Glomerular endothelial cell (primary cell): ENCODE data around the gene MIPEP. TPM values are rescaled to one million over a fixed set of nuclear protein-coding genes. Genes with fewer than 3 reads are reported as not detected.
"Not testable (repeated sequence)": the region's sequence is repeated elsewhere in the genome, so short reads cannot be mapped to it uniquely, and the experiment has no call there.

Experiments
- DNase-seq: peaks from one replicate; pipeline ENCODE4 v3.0.0-alpha.2; 2011; ENCODE audit warnings: low read depth, low spot score; ENCODE audit errors: extremely low read depth
- total RNA-seq: library from RNA; depleted of rRNA; stranded (reverse); fragments of >200 nt; gene quantifications from 2 replicates; pipeline ENCODE4 v1.2.3, GENCODE V29; 2015

Gene MIPEP
- total RNA-seq: 14.5 and 15.9 TPM in 2 replicates

DNA sequence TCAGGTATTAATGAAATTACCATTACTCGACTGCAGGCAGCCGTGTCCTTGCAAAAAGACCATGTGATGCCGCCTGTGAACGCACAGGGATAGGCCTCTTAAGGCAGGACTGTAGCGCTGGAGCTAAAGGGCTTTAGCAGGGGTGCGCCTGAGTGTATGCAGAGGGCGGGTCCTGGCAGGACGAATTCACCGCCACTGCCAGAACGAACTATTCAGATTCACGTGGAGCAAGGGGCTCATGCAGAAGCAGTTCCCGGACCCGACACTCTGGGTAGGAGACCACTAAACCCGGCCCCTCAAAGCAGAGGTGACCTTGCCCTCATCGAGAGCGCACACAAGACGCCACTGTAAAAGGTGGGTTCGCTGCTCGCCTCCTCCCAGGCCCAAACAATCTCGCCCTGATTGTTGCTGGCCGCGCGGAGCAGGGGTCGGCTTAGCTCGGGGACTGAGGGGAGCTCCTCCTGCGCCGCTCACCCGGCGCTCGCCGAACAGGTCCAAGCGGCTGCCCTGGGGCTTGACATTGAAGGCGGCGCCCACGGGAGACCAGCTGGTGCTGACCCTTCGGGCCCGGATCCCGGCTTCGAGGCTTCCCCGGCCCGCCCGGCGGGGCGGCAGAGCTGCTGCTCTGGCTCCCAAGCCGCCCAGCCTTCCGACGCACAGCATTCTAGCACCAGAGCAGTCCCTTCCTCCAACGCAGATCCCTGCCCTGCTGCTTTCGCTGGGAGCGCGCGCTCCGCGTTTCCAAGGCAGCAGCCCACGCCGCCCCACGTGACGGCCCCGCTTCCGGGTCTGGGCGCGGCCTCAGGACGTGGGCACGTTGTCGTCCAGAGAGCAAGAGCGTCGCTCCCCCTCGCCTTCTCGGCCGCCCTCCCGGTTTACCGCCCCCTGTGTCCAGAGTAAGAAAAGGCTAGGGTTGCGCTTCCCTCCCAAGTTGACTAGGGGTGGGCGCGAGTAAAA lies at the start of gene MIPEP:
MIPEP (minus strand) TSS at position 743 of the 957 bp plus-strand sequence; CDS start at position 663, 80 bp downstream.
- peak; percentile 36 for DNase-seq

DNA sequence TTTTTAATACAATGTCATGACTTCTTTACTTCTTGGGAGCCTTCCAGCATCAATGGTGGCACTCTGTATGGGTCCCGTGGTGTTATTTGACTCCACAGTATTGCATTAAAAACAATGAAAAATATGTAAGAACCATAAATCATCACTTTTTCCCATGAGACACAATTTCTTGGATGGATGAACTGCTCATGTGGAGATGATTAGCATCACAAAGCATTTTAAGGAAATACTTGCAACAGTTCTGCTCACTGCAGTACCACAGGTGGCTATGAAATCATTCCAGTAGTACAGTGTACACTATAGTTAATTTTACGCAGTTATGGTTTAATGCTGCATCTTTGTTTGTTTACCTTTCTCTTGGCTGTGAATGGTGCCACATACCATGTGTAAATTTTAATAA lies 45.3 kb upstream of the MIPEP start:
- DNase-seq: no peak

DNA sequence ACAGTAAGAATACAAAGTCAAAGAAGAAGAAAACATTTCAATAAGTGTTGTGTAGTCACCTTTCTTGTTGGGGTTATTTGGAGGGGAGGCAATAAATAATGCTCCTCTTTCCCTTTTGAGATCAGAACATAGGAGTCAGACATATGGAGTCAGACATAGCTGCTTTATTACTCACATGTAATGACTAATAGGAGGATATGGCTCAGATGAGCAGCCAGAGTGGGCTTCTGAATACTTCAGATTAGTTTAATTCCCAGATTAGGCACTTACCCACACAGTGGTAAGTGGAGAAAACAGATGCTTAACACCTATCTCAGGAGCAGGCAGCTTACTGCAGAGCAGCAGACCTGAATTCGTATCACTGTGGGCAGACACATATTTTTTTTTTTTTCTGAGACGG lies 39.8 kb upstream of the MIPEP start:
- DNase-seq: no peak

DNA sequence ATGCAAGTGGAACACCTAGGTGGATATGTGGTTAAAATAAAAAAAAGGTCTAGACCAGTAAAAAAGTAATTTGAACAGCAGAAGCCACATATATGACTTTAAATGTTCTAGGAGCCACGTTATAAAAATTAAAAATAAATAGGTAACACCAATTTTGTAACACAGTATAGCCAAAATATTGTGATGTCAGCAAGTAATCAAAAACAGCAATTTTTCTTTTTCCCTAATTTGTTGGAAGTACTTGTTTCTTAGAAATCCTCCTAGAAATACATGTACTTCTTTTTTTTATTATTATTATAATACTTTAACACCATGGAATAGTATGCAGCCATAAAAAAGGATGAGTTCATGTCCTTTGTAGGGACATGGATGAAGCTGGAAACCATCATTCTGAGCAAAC lies 33.8 kb upstream of the MIPEP start:
- DNase-seq: no peak

DNA sequence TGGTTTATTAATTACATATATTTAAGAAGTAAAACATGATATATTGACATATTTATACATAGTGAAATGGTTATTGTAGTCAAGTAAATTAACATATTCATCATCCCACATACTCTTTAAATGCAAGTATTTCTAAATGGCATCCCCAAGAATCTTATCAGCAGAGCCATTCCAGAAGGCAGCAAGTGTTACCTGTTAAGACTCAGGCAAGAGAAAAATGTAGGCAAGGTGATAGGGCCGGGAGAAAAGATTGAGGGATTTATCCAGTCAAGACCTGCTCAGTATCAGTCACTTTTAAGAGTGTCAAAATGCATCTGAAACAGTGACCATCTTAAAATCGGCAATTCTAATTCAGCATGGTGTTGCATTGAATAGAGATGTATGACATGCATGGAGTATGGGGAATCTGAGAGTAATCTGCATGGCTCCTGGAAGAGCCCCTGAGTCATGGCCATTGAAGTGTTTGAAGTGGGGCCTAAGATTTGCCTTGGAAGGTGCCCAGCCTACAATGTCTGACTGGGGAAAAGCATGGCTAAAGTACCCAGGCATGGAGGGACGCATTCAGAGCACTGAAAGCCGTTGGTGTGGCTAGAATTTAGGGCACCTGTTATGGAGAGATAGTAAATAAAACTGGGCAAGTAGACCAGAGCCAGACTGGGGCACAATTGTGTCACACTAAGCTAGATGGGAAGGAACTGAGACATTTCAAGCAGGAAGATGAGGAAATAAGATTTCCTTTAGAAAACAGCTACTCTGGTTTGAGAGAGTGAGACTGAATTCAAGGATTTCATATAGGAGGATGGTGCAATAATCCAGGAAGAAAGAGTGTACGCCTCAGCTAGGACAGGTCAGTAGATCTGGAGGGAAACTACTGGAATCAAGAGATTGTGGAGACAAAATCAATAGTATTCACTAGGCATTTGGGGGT lies 33.1 kb upstream of the MIPEP start:
- no peak for DNase-seq

DNA sequence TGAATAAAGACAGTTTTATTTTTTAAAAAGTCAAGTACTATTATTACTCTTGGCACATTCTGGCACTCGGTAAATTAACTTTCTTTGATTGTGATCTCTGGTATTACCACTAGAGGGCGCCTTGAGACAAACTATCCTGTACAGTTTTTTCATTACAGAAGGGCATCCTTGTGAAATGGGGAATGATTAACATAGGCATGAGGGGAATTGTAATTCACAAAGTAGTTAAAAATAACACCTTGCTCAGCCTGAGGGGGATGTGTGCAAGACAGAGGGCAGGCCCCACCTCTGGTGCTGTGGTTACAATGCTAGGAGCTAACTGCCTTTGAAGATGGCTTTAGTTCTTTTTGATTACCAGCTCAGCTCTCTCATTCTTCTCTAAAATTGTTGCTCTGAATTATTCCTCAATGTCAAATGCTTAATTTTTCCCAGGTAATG lies 32.3 kb upstream of the MIPEP start:
- DNase-seq: no peak

DNA sequence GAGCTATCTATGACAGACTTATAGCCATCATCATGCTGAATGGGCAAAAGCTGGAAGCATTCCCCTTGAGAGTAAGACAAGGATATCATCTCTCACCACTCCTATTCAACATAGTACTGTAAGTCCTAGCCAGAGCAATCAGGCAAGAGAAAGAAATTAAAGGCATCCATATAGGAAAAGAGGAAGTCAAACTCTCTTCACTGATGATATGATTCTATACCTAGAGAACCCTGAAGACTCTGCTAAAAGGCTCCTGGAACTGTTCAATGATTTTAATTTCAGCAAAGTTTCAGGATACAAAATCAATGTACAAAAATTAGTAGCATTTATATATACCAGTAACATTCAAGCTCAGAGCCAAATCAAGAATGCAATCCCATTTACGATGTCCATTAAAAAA lies 29.8 kb upstream of the MIPEP start:
- DNase-seq: no peak

DNA sequence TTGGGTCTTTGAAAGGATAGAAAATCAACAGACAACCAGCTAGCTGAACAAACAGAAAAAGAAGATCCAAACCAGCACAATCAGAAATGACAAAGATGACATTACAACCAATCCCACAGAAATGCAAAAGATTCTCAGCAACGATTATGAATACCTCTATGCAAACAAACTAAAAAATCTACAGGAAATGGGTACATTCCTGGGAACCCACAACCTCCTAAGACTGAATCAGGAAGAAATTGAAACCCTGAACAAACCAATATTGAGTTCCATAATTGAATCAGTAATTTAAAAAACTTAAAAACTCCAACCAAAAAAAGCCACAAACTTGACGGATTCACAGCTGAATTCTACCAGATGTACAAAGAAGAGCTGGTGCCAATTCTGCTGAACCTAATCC lies 29.0 kb upstream of the MIPEP start:
- DNase-seq: no peak

DNA sequence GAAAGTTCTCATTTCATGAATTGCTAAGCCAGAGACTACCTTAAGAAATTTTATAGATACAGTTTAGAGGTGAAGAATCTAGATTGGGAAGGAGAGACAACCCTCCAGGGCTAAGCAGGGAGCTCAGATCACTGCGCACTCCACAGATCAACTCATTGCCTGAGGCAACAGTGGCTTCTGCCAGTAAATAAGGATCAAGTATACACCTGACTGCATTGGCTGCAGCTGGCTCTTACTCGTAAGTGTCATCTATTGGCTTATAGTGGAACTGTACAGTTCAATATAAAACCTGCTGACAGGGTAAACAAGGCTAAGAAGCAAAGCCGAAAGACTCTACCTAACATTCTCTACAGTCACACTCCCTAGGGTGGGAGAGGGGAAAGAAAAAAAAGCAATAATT lies 26.1 kb upstream of the MIPEP start:
- no peak for DNase-seq

DNA sequence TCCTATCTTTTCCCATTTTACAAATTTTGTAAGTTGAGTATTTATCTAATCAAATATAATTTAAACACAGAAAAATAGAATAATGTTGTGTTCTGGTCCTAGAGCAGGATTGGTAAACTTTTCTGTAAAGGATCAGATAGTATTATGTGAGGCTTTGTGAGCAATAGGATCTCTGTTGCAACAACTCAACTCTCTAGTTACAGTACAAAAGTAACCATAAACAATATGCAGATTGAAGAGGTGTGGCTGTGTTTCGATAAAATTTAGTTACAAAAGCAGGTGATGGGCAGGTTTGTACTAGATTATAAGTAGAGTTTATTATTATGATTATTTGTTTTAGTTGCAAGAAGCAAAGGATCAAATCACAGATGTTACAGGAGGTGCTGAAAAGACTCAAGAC lies 23.3 kb upstream of the MIPEP start:
- no peak for DNase-seq

DNA sequence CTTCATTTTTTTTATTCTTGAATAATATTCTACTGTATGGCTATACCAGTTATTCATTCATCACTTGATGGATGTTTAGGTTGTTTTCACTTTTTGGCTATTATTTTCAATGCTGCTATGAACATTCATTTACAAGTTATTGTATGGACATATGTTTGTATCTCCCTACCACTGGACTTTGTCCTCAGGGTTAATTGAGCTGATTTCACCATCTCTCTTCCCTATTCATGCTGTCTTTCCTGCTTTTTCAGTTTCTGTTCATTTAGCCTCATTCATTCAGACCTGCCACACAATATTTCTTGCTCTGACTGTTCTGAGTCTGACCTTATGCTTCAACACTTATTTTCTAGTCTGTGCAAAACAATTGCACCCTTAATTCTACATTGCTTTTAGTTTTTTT lies 20.4 kb upstream of the MIPEP start:
- DNase-seq: no peak

DNA sequence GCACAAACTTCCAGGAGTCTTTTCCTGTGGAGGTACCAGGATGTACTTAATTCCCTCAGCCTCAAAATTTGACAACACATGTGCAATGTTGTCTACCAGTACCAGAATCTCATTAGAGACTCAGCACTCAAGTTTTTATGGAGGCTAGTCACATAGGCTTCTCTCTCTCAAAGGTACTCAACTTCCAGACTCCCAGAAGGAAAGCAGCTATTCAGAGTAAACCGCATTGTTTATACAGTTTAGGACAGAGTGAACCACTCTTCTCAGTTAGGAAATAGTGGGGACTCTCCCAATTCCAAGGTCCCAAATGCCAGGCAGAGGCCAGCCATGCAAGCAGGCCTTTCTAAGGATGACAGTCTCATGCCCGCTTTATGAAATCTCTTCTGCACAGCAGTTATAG lies 16.6 kb upstream of the MIPEP start:
- DNase-seq: no peak

DNA sequence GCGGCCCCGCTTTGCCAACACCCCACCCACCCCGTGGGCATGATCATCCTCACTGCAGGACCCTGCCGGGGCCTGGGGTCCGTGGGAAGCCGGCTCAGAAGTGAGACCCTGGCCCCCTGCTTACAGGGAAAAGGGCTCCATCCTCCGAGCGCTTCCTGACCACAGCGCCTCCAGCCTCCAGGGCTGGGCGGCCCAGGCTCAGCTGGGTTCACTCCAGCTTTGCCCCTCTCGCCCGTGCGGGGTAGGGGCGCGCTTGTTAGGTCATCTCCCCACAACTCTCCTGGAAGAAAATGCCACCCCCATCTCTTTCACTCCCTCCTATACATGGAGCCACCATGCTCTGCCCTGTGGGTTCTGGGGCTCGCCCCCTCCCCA lies 14.7 kb upstream of the MIPEP start:
- no peak for DNase-seq

DNA sequence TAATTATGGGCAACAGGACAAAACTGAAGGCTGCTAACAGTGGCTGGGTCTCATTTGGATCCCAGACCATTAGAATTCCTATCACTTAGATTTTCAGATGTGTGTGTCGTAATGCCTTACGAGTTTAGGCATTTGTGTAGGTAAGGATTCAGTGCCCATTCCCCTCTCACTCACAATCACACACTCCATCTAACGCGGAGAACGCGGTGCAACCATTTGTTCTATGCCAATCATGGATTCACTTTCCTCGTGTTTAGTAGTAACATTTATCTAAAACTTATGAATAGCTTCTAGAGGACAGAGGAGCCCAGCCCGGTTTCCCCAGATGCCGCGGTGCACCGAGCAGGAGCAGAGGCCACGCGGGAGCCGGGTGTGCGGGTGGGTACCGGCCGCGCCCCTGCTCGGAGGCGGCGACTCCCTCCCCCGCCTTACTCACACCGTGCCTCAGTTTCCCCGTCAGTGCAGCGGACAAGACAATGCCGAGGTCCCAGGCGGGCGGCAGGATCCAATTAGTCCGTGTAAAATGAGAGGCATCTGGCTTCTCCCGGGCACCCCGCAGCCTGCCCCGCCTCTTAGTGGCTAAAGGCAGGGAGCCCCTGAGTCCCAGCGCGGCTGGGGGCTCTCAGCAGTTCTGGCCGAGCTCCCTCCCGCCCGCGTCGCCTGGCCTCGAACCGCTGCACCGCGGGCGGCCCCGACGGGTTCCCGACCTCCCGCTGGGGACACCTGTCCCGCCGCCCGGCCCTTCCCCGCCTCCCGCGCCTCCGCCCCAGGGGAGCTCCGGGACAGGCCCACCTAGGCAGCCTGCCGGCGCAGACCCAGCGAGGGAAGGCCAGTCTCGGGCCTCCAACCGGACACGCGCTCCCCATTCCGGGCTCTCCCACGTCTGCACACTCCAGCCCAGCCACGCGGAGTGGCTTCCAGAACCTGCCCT lies 14.0 kb upstream of the MIPEP start:
- DNase-seq: no peak

DNA sequence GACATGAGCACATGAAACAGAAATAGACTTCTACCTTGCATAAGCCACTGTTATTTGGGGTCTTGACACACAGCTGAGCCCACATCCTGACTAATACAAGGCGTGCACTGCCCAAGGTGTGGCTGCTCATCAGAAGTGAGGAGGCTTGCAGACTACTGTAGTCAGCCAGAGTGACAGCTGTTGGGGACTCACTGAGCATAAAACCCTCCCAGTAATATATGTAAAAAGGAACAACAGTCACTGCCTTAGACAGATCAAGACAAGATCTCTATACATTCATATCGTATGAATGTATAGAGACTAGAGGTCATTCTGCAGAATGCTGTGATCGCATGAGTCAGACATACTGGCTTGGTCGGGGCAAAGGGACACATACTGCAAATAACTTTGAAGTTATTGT lies 12.2 kb upstream of the MIPEP start:
- DNase-seq: no peak

DNA sequence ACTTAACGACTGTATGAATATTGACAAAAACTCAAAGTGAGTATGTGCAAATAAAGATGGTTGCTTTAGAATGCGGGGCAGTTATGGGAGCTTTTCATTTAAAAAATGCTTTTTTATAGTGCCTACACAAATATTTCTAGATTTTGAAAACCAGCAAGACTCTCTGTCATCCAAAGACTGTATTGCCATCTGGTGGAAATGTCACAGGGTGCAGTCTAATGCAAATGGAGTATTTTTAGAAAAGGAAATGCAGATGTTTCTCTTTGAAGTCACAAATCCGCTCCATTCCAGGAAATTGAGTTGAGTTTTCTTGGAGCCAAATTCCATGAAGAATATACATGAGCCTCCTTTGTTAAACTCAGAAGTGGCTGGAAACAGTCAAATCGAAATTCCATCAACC lies 10.4 kb upstream of the MIPEP start:
- no peak for DNase-seq

DNA sequence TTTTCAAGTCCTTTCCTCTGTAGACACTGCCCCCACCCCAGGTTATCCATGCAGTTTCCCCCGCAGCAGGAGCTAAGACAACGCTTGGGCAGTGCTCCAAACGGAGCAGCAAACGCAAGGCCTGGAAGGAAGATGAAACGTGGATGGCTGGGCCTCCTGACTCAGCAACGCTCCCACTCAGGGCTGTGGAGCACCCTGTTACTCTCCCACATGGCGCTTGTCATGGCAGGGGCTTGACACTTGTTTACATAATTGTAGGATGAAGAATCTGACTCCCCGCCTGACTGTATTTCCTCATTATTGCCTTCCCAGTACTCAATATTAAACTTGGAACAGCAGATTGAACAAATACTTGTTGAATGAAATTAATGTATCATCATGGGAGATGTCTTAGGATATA lies 8.9 kb upstream of the MIPEP start:
- no peak for DNase-seq

DNA sequence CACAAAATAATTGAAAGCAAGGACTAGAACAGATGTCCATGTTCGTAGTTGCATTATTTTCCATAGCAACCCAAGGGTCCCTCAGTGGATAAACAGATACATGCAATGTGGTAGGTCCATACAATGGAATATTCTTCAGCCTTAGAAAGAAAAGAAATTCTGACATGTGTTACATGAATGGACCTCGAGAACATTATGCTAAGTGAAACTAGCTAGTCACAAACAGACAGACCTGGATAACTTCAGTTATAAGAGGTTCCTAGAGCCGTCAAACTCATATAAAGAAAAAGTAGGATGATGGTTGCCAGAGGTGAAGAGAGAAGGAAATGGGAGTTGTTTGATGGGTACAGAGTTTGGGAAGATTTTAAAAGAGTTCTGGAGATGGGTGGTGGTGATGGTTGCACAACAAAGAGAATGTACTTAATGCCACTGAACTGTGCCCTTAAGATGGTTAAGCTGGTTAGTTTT lies 8.3 kb upstream of the MIPEP start, which contains the start of gene C1QTNF9B:
C1QTNF9B (minus strand) TSS at position 51 of the 468 bp plus-strand sequence.
- not testable (repeated sequence) for DNase-seq

DNA sequence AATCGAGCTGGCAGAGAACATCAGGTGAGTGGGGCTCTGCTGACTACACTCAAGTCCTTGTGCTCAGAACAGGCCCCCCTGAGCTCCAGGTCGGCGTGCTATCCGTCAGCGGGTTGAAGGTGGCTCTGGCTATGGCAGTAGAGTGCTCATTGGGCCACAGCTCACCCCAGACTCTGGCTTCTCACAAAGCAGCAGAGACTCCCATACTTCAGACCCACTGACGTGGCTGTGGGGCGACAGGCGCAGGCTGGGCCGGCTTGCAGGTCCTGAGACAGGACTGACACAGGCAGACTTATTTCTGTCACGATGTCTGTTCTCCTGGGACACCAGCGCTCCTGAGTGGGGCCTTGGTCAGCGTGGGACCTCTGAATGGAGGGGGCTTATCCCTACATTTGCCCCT lies 5.5 kb upstream of the MIPEP start:
- not testable (repeated sequence) for DNase-seq

DNA sequence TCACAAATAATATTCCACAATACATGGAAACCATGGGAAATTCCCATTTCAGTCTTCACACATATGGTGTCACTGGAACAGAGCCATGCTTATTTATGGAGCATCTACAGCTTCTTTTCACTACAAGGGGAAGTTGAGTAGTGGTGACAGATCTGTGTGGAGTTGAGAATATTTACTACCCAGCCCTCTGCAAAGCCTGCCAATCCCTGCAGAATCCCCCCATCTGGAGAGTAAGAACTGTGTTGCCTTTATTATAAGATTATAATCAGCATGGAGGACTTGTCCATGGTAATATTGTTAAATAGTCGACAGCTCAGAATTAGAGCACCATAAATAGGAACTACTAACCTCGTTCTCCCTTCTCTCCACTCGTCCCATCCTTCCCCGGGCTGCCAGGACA lies 4.6 kb upstream of the MIPEP start:
- not testable (repeated sequence) for DNase-seq
